CD14-positive monocyte (primary cell): Measurements from ENCODE around the gene SLC35F3. TPM values are rescaled to one million over a fixed set of nuclear protein-coding genes. Genes with fewer than 3 reads are reported as not detected.

Source experiments
- DNase-seq, 3 donors: peaks; one replicate each; pipeline ENCODE4 v3.0.0-alpha.2; 2011 to 2022
- H2AFZ ChIP-seq: 2 replicates; pipeline ENCODE4 v1.6.0; 2012; ENCODE audit warnings: mild to moderate bottlenecking, low read depth, low read length, inconsistent platforms; ENCODE audit not compliant: insufficient read depth, poor library complexity, severe bottlenecking
- H3K27ac ChIP-seq, 2 donors: 1 replicate in 1 of 2; 2 replicates in 1 of 2; pipeline ENCODE4 v1.5.1; 2012 to 2013; ENCODE audit warnings: low read length in 2 of 2, control low read depth in 1 of 2, inconsistent platforms in 1 of 2, low read depth in 1 of 2, mild to moderate bottlenecking in 1 of 2
- H3K27me3 ChIP-seq, 2 donors: one replicate each; pipeline versions ENCODE4 v1.6.0 to v1.6.1; 2011 to 2013; ENCODE audit warnings: low read length in 2 of 2; ENCODE audit not compliant: control insufficient read depth in 2 of 2, insufficient read depth in 2 of 2
- H3K36me3 ChIP-seq, 2 donors: replicated peaks in 1 of 2; 1 replicate in 1 of 2; 2 replicates in 1 of 2; pipeline versions ENCODE4 v1.5.1 to v1.6.1; 2012 to 2013; ENCODE audit warnings: low read length in 2 of 2, control low read depth in 1 of 2, inconsistent platforms in 1 of 2, mild to moderate bottlenecking in 1 of 2; ENCODE audit not compliant: insufficient read depth in 2 of 2, control insufficient read depth in 1 of 2
- H3K4me1 ChIP-seq, 2 donors: 1 replicate in 1 of 2; 2 replicates in 1 of 2; pipeline versions ENCODE4 v1.5.1 to v1.6.1; 2012 to 2013; ENCODE audit warnings: low read length in 2 of 2, control low read depth in 1 of 2, inconsistent platforms in 1 of 2, mild to moderate bottlenecking in 1 of 2, moderate library complexity in 1 of 2; ENCODE audit not compliant: insufficient read depth in 2 of 2, control insufficient read depth in 1 of 2
- H3K4me2 ChIP-seq: replicated peaks from 2 replicates; pipeline ENCODE3; 2012; ENCODE audit warnings: low read length, moderate library complexity, mild to moderate bottlenecking; ENCODE audit not compliant: poor library complexity, severe bottlenecking; ENCODE audit errors: extremely low read depth
- H3K4me3 ChIP-seq, 3 experiments: fragments of 200-600 bp in 1 of 3; sonication (generic) in 1 of 3; replicated peaks in 1 of 3; 1 replicate in 2 of 3; 2 replicates in 1 of 3; pipeline ENCODE4 v1.5.1; 2011 to 2013; ENCODE audit warnings: low read length in 3 of 3, mild to moderate bottlenecking in 3 of 3, control low read depth in 2 of 3, low read depth in 2 of 3, inconsistent platforms in 1 of 3, moderate library complexity in 1 of 3
- H3K79me2 ChIP-seq: 2 replicates; pipeline ENCODE4 v1.6.0; 2012; ENCODE audit warnings: mild to moderate bottlenecking, control low read depth, inconsistent platforms, low read length, moderate library complexity; ENCODE audit not compliant: insufficient read depth
- H3K9ac ChIP-seq: 2 replicates; pipeline ENCODE4 v1.6.0; 2017; ENCODE audit warnings: low read length, mild to moderate bottlenecking; ENCODE audit not compliant: insufficient read depth, poor library complexity, severe bottlenecking
- H3K9me3 ChIP-seq, 2 donors: replicated peaks in 1 of 2; 1 replicate in 1 of 2; 2 replicates in 1 of 2; pipeline versions ENCODE4 v1.5.1 to v1.6.1; 2012 to 2013; ENCODE audit warnings: low read length in 2 of 2, control low read depth in 1 of 2; ENCODE audit not compliant: control insufficient read depth in 1 of 2, insufficient read depth in 1 of 2
- H4K20me1 ChIP-seq: 2 replicates; pipeline ENCODE4 v1.6.0; 2012; ENCODE audit warnings: mild to moderate bottlenecking, low read length, control low read depth, moderate library complexity; ENCODE audit not compliant: insufficient read depth
- H3K27ac Mint-ChIP-seq, 7 donors: one replicate each; pipeline ENCODE4 v1.8.0; 2020; ENCODE audit warnings: mild to moderate bottlenecking in 7 of 7, mixed read lengths in 7 of 7, moderate library complexity in 6 of 7, inconsistent platforms in 2 of 7
- H3K27me3 Mint-ChIP-seq, 3 donors: one replicate each; pipeline ENCODE4 v1.8.0; 2021 to 2022; ENCODE audit warnings: low read depth in 3 of 3, mild to moderate bottlenecking in 3 of 3, mixed read lengths in 3 of 3, moderate library complexity in 3 of 3, inconsistent platforms in 1 of 3
- H3K36me3 Mint-ChIP-seq, 2 donors: one replicate each; pipeline ENCODE4 v1.8.0; 2020; ENCODE audit warnings: mixed read lengths in 2 of 2, inconsistent platforms in 1 of 2, mild to moderate bottlenecking in 1 of 2
- H3K4me1 Mint-ChIP-seq: one replicate; pipeline ENCODE4 v1.8.0; 2020; ENCODE audit warnings: mild to moderate bottlenecking, mixed read lengths
- H3K4me3 Mint-ChIP-seq, 2 donors: one replicate each; pipeline ENCODE4 v1.8.0; 2020; ENCODE audit warnings: mild to moderate bottlenecking in 2 of 2, mixed read lengths in 2 of 2, moderate library complexity in 1 of 2
- H3K9me3 Mint-ChIP-seq, 7 donors: one replicate each; pipeline ENCODE4 v1.8.0; 2020 to 2022; ENCODE audit warnings: mixed read lengths in 7 of 7, mild to moderate bottlenecking in 6 of 7, moderate library complexity in 6 of 7, inconsistent platforms in 2 of 7
- CTCF ChIP-seq: fragments of 200-600 bp; IDR thresholded peaks from one replicate; pipeline ENCODE4 v1.8.0; 2022; ENCODE audit warnings: antibody characterized with exemption, mild to moderate bottlenecking
- WGBS: methylation state at CpG from one replicate; pipeline ENCODE4 v1.1.5; 2013; ENCODE audit warnings: missing lambda C conversion rate; ENCODE audit not compliant: insufficient coverage; 5-methylcytosine and 5-hydroxymethylcytosine counted together
- intact Hi-C, 2 donors: fragments of 100-400 bp; cut with micrococcal nuclease; formaldehyde crosslinking; loops; one replicate each; pipeline versions ENCODE4 v1.15.0 to v1.15.1; 2023
- polyA plus RNA-seq, 3 donors: library from polyadenylated mRNA; depleted of rRNA in 1 of 3; unstranded in 2 of 3; stranded (reverse) in 1 of 3; fragments of 300-500 nt in 2 of 3; fragments of >200 nt in 1 of 3; fragmentation: Illumina TruSeq in 2 of 3; gene quantifications; 1 replicate in 2 of 3; 2 replicates in 1 of 3; pipeline ENCODE4 v1.2.3, GENCODE V29; 2012 to 2021

SLC35F3 gene
- polyA plus RNA-seq, 3 donors, result 0.17 to 0.78 TPM; not detected in 1

DNA sequence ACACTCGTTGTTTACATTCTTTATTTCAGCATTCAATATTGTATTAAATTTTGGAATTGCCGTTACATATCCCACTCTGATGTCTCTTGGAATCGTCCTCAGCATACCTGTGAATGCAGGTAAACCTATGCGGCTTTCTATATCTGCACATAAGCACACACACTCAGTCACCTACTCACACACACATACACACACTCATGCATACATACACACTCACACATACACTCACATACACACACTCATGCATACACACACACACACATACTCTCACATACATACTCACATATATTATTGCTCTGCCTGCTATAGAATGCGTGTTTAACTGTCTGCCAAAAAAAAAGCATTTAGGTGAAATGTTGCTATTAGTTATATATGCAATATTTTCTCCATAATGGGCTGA is 415.6 kb downstream of the SLC35F3 start:
- Histone ChIP-seq H3K4me1 (peaks cover 7 to 16% of the 10 kb centered on the region in 2 donors), H2AFZ (no peak overlapping the region), H3K27ac (no peak overlapping the region), H3K4me2 (no peak overlapping the region), H3K9me3 (no peaks in the 10 kb centered on the region), H4K20me1 (no peaks in the 10 kb centered on the region), H3K4me3 (no peak overlapping the region), H3K79me2 (no peaks in the 10 kb centered on the region), H3K9ac (no peak overlapping the region), H3K27me3 (no peaks in the 10 kb centered on the region), H3K36me3 (no peaks in the 10 kb centered on the region)
- Mint-ChIP-seq H3K27me3 (peaks cover 4 to 25% (median 5%) of the 10 kb centered on the region in 3 donors), H3K4me1 (peaks cover 12% of the 10 kb centered on the region), H3K4me3 (no peak overlapping the region), H3K27ac (no peak overlapping the region), H3K9me3 (no peaks in the 10 kb centered on the region), H3K36me3 (no peaks in the 10 kb centered on the region)
- TF ChIP-seq CTCF, result no peak
- WGBS, result 89% methylated on average over 3 of the region's 5 CpGs
- no peak for DNase-seq
- intact Hi-C loops, result loop anchor here (10.0 kb wide), 3 partner anchors 85 to 285 kb away; partner anchors contain the start of gene TARBP1 (in 1 of the 2)

DNA sequence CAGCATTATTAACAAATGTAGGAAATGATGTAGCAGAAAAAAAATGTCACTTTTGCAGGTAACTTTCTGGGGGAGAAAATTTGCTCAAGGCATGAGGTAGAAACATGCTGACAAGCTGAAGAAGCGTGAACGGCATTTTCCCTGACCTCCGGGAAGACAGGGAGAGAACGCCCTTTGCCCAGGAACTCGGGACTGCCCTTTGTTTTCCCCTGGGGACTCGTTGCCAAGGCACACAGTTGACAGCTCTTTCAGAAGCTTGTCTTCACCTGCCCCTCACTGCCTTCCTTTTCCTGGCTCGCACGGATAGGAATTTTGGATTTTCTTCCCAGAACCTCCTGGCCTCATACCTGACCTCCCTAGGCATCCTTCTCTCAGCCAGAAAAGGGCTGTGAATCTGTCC is 416.1 kb downstream of the SLC35F3 start:
- peaks cover 0 to 3% (median under 1%) of the 10 kb centered on the region in 7 donors for H3K9me3 Mint-ChIP-seq
- no peak overlapping the region for H3K4me3 Mint-ChIP-seq
- WGBS, result 91% methylated on average over 8 of the region's 8 CpGs
- peaks cover 12% of the 10 kb centered on the region for H3K4me1 Mint-ChIP-seq
- peaks cover 4 to 25% (median 5%) of the 10 kb centered on the region in 3 donors for H3K27me3 Mint-ChIP-seq
- Histone ChIP-seq H3K27ac (no peak overlapping the region), H3K4me2 (no peak overlapping the region), H3K4me1 (peaks cover 7 to 11% of the 10 kb centered on the region in 2 donors), H3K4me3 (no peak overlapping the region), H3K36me3 (no peaks in the 10 kb centered on the region), H3K79me2 (no peaks in the 10 kb centered on the region), H3K9me3 (no peaks in the 10 kb centered on the region), H3K27me3 (no peaks in the 10 kb centered on the region), H4K20me1 (no peaks in the 10 kb centered on the region), H2AFZ (no peak overlapping the region), H3K9ac (no peak overlapping the region)
- no peak for TF ChIP-seq CTCF
- no peaks in the 10 kb centered on the region for H3K36me3 Mint-ChIP-seq
- DNase-seq, result no peak
- intact Hi-C loops, result loop anchor here (10.0 kb wide), 3 partner anchors 84 to 284 kb away; partner anchors contain the start of gene TARBP1 (in 1 of the 2)
- H3K27ac Mint-ChIP-seq, result no peak overlapping the region
